Endothelial cell of umbilical vein (primary cell): Measurements from ENCODE around the gene PLEKHG5. TPM values are rescaled to one million over a fixed set of nuclear protein-coding genes. Genes with fewer than 3 reads are reported as not detected.
A peak's percentile ranks its signal among the peaks of the same experiment; 100 is the strongest.
"Not testable (repeated sequence)": the region's sequence is repeated elsewhere in the genome, so short reads cannot be mapped to it uniquely, and the experiment has no call there.

Experiments
- BruUV-seq: library from RNA; stranded (reverse); fragments of 400-500 nt; replicated peaks from 2 replicates; lab custom pipeline; 2021; lab: Mats Ljungman, UMichigan
- CTCF ChIA-PET: fragments of 300-600, 350-600 bp; sonication (Branson Sonifier 250); formaldehyde crosslinking; loops from one replicate; lab custom pipeline; 2021; ENCODE audit warnings: antibody characterized with exemption, inconsistent platforms; lab: Charles Lee
- POLR2A ChIA-PET: fragments of 300-600, 350-600 bp; sonication (Branson Sonifier 250); formaldehyde crosslinking; loops from one replicate; lab custom pipeline; 2021; ENCODE audit warnings: antibody characterized with exemption, inconsistent platforms; lab: Charles Lee
- DNase-seq: peaks from one replicate; pipeline ENCODE4 v3.0.0-alpha.2; 2011; ENCODE audit warnings: low read depth, low spot score
- FAIRE-seq: peaks from 2 replicates; lab custom pipeline; 2011; peaks lifted over from hg19 to GRCh38; lab: Jason Lieb, UNC
- H2AFZ ChIP-seq: 2 replicates; pipeline ENCODE4 v1.6.0; 2012; ENCODE audit warnings: low read depth, low read length, control low read depth, inconsistent platforms
- H3K27ac ChIP-seq: 2 replicates; pipeline ENCODE4 v1.5.1; 2011; ENCODE audit warnings: low read depth, mild to moderate bottlenecking, control low read depth, low read length, moderate library complexity; ENCODE audit not compliant: insufficient read depth
- H3K27me3 ChIP-seq, 2 experiments: 2 replicates each; pipeline versions ENCODE4 v1.6.0 to v1.6.1; 2011; ENCODE audit warnings: low read length in 2 of 2, mixed read lengths in 1 of 2; ENCODE audit not compliant: control insufficient read depth in 2 of 2, insufficient read depth in 2 of 2
- H3K36me3 ChIP-seq, 2 experiments: 2 replicates in 1 of 2; 3 replicates in 1 of 2; pipeline ENCODE4 v1.5.1; 2011; ENCODE audit warnings: low read length in 2 of 2, mild to moderate bottlenecking in 1 of 2, moderate library complexity in 1 of 2; ENCODE audit not compliant: control insufficient read depth in 2 of 2, insufficient read depth in 2 of 2; ENCODE audit errors: extremely low read depth in 1 of 2
- H3K4me1 ChIP-seq: 3 replicates; pipeline ENCODE4 v1.5.1; 2011; ENCODE audit warnings: mild to moderate bottlenecking, low read length; ENCODE audit not compliant: control insufficient read depth, insufficient read depth; ENCODE audit errors: extremely low read depth
- H3K4me2 ChIP-seq: 2 replicates; pipeline ENCODE4 v1.6.1; 2011; ENCODE audit warnings: low read length, control low read depth, mixed read lengths; ENCODE audit not compliant: insufficient read depth
- H3K4me3 ChIP-seq, 3 experiments: fragments of 200-600 bp in 1 of 3; sonication (generic), shearing (Covaris generic) in 1 of 3; replicated peaks in 1 of 3; 2 replicates each; pipeline ENCODE4 v1.5.1; 2011 to 2016; ENCODE audit warnings: control low read depth in 3 of 3, low read length in 3 of 3, mild to moderate bottlenecking in 2 of 3, inconsistent platforms in 1 of 3, low read depth in 1 of 3, moderate library complexity in 1 of 3; ENCODE audit not compliant: insufficient read depth in 1 of 3
- H3K79me2 ChIP-seq: 2 replicates; pipeline ENCODE4 v1.6.0; 2012; ENCODE audit warnings: low read length, inconsistent platforms; ENCODE audit not compliant: control insufficient read depth, insufficient read depth
- H3K9ac ChIP-seq: replicated peaks from 2 replicates; pipeline ENCODE3; 2011; ENCODE audit warnings: low read length, control low read depth; ENCODE audit not compliant: insufficient read depth; ENCODE audit errors: extremely low read depth
- H3K9me1 ChIP-seq: replicated peaks from 3 replicates; pipeline ENCODE4 v1.6.0; 2011; ENCODE audit warnings: mild to moderate bottlenecking, low read length; ENCODE audit not compliant: control insufficient read depth, insufficient read depth; ENCODE audit errors: extremely low read depth
- H3K9me3 ChIP-seq: replicated peaks from 2 replicates; pipeline ENCODE4 v1.5.1; 2012; ENCODE audit warnings: low read length, inconsistent platforms; ENCODE audit not compliant: control insufficient read depth, insufficient read depth
- H4K20me1 ChIP-seq: replicated peaks from 2 replicates; pipeline ENCODE3; 2011; ENCODE audit warnings: mild to moderate bottlenecking, low read length; ENCODE audit not compliant: control insufficient read depth, insufficient read depth; ENCODE audit errors: extremely low read depth
- CTCF ChIP-seq, 2 donors: IDR thresholded peaks; 1 replicate in 1 of 2; 2 replicates in 1 of 2; pipeline ENCODE4 v1.5.1; 2011; ENCODE audit warnings: low read length in 2 of 2, mild to moderate bottlenecking in 2 of 2, moderate library complexity in 2 of 2, control low read depth in 1 of 2, inconsistent platforms in 1 of 2, low read depth in 1 of 2; ENCODE audit not compliant: insufficient read depth in 1 of 2; ENCODE audit errors: extremely low read depth in 1 of 2
- JUN ChIP-seq: IDR thresholded peaks from 2 replicates; pipeline ENCODE4 v1.6.1; 2011; ENCODE audit warnings: borderline replicate concordance, low read depth; ENCODE audit not compliant: insufficient read length, insufficient read depth
- MYC ChIP-seq: IDR thresholded peaks from one replicate; pipeline ENCODE4 v1.6.1; 2011; ENCODE audit warnings: mild to moderate bottlenecking, low read depth, low read length
- dilution Hi-C: fragments of 300-500 bp; cut with MboI; formaldehyde crosslinking; loops from one replicate; pipeline ENCODE4 v1.15.0; 2019; ENCODE audit warnings: low sequenced_read_pairs; ENCODE audit not compliant: extremely low pct_ligation_motif_present
- intact Hi-C: fragments of 100-400 bp; cut with micrococcal nuclease; formaldehyde crosslinking; loops from one replicate; pipeline ENCODE4 v1.10.0; 2022
- polyA plus RNA-seq, 4 experiments: library from polyadenylated mRNA; depleted of rRNA in 3 of 4; stranded (reverse) in 3 of 4; unstranded in 1 of 4; fragments of >200 nt; gene quantifications; 2 replicates each; pipeline versions ENCODE4 v1.2.1 to v1.2.3, GENCODE V29; 2011 to 2012; ENCODE audit warnings: missing spikeins in 1 of 4
- total RNA-seq: library from RNA; stranded (reverse); gene quantifications from 2 replicates; pipeline ENCODE4 v1.2.3, GENCODE V29; 2021

The PLEKHG5 gene
- total and polyA plus RNA-seq, 2 donors (not counting 3 experiments of a cell fraction or from before 2014, with no cell fraction given) = 30.6 to 56.9 TPM

GRCh38 chr1:6445929-6446328 lies 45.5 kb downstream of the PLEKHG5 start:
- DNase-seq, H3K9ac ChIP-seq, H3K4me2 ChIP-seq, H4K20me1 ChIP-seq, H2AFZ ChIP-seq, BruUV-seq, H3K36me3 ChIP-seq, FAIRE-seq, H3K4me3 ChIP-seq, H3K27ac ChIP-seq, H3K9me3 ChIP-seq, H3K9me1 ChIP-seq, POLR2A ChIA-PET, H3K4me1 ChIP-seq, dilution Hi-C loops, H3K79me2 ChIP-seq: not testable (repeated sequence)
- intact Hi-C loops = loop anchor here (1.0 to 2.0 kb wide), 2 partner anchors 41 to 772 kb away; no protein-coding TSS in a partner anchor
- peaks cover 36 to 40% of the 10 kb centered on the region in 2 experiments for H3K27me3 ChIP-seq
- CTCF ChIA-PET = interaction anchor here (0.6 to 2.0 kb wide), 9 partner anchors 8 to 201 kb away, joined by 3 to 9 read pairs (median 4); partner anchors contain the start of gene HES2

- POLR2A ChIA-PET = no interaction called here
- intact Hi-C loops (loop anchor here (1.0 to 2.0 kb wide), 2 partner anchors 42 to 773 kb away; no protein-coding TSS in a partner anchor), dilution Hi-C loops (no loop called here)
- Histone ChIP-seq H2AFZ (no peak overlapping the region), H3K9me1 (no peaks in the 10 kb centered on the region), H3K4me2 (no peak overlapping the region), H4K20me1 (no peaks in the 10 kb centered on the region), H3K9ac (no peak overlapping the region), H3K79me2 (no peaks in the 10 kb centered on the region), H3K27ac (no peak overlapping the region), H3K36me3 (no peaks in the 10 kb centered on the region), H3K9me3 (no peaks in the 10 kb centered on the region), H3K27me3 (peaks cover 32 to 34% of the 10 kb centered on the region in 2 experiments), H3K4me3 (no peak overlapping the region), H3K4me1 (no peaks in the 10 kb centered on the region)
- TF ChIP-seq MYC = no peak
- TF ChIP-seq JUN = no peak
- peak; percentile 38 to 69 for TF ChIP-seq CTCF (IDR thresholded peaks at IDR 0.05; ENCODE audit: extremely low read depth in 1 of 2, insufficient read depth in 1 of 2, low read depth in 1 of 2, low read length in 2 of 2)
- DNase-seq = peak; percentile 35
- BruUV-seq = no TSS peak
- FAIRE-seq = peak; percentile 92
- CTCF ChIA-PET = interaction anchor here (0.8 to 2.0 kb wide), 6 partner anchors 14 to 202 kb away, joined by 3 to 9 read pairs (median 4); partner anchors contain the start of gene HES2
These were observed 46.3 kb downstream of the PLEKHG5 start for GRCh38 chr1:6445062-6445763.
